Measurements from ENCODE around the gene NEURL1.

NEURL1 gene

GRCh38 chr10:103637011-103637410 lies 143.5 kb downstream of the NEURL1 start:
- Histone ChIP-seq H3K27ac (peak overlapping the region; percentile 84 to 87), H3K4me1 (peaks cover 5 to 76% (median 67%) of the 10 kb centered on the region in 4 donors)
- intact Hi-C loops (cut with DNase I; ENCODE audit: low total_unique reads) = no loop called here

GRCh38 chr10:103637927-103638557 lies 144.5 kb downstream of the NEURL1 start:
- peaks cover 0 to 7% (median 0%) of the 10 kb centered on the region in 3 donors for H3K36me3 ChIP-seq
- no peaks in the 10 kb centered on the region for H3K9me3 ChIP-seq
- no peak for TF ChIP-seq CTCF (IDR thresholded peaks at IDR 0.05)
- peaks cover 5 to 66% (median 59%) of the 10 kb centered on the region in 4 donors for H3K4me1 ChIP-seq
- H3K27me3 ChIP-seq = no peaks in the 10 kb centered on the region
- H3K27ac ChIP-seq = peak overlapping the region; percentile 84 to 87
- DNase-seq = peak; percentile 95 to 99
- H3K4me3 ChIP-seq = peak overlapping the region; percentile 16 to 39
- intact Hi-C loops (cut with DNase I; ENCODE audit: low total_unique reads) = no loop called here

More at GRCh38 chr10:103637011-103637410, 143.5 kb downstream of the NEURL1 start:
- Histone ChIP-seq H3K36me3 (peaks cover 0 to 7% (median 3%) of the 10 kb centered on the region in 3 donors), H3K9me3 (no peaks in the 10 kb centered on the region), H3K4me3 (no peak overlapping the region), H3K27me3 (no peaks in the 10 kb centered on the region)
- DNase-seq = peak in 1 of 2 donors; percentile 86
- TF ChIP-seq CTCF (IDR thresholded peaks at IDR 0.05) = no peak

GRCh38 chr10:103638948-103639347 lies 145.4 kb downstream of the NEURL1 start:
- intact Hi-C loops (cut with DNase I; ENCODE audit: low total_unique reads) = no loop called here
- TF ChIP-seq CTCF (IDR thresholded peaks at IDR 0.05) = no peak
- H3K36me3 ChIP-seq = peaks cover 0 to 11% (median 0%) of the 10 kb centered on the region in 3 donors
- no peaks in the 10 kb centered on the region for H3K9me3 ChIP-seq
- H3K27me3 ChIP-seq = no peaks in the 10 kb centered on the region
- peak overlapping the region; percentile 84 to 87 for H3K27ac ChIP-seq
- H3K4me1 ChIP-seq = peaks cover 5 to 66% (median 58%) of the 10 kb centered on the region in 4 donors
- no peak for DNase-seq
- no peak overlapping the region for H3K4me3 ChIP-seq

GRCh38 chr10:103640436-103641181 lies 147.1 kb downstream of the NEURL1 start:
- peaks cover 5 to 69% (median 60%) of the 10 kb centered on the region in 4 donors for H3K4me1 ChIP-seq
- no peak for TF ChIP-seq CTCF (IDR thresholded peaks at IDR 0.05)
- H3K27me3 ChIP-seq = no peaks in the 10 kb centered on the region
- peaks cover 0 to 11% (median 0%) of the 10 kb centered on the region in 3 donors for H3K36me3 ChIP-seq
- intact Hi-C loops (cut with DNase I; ENCODE audit: low total_unique reads) = no loop called here
- H3K4me3 ChIP-seq = no peak overlapping the region
- no peaks in the 10 kb centered on the region for H3K9me3 ChIP-seq
- DNase-seq = no peak
- H3K27ac ChIP-seq = peak overlapping the region in 1 of 2 donors; percentile 24

GRCh38 chr10:103641326-103641725 lies 147.8 kb downstream of the NEURL1 start:
- Histone ChIP-seq H3K27ac (no peak overlapping the region), H3K27me3 (no peaks in the 10 kb centered on the region), H3K36me3 (peaks cover 0 to 11% (median 0%) of the 10 kb centered on the region in 3 donors), H3K4me3 (no peak overlapping the region), H3K9me3 (no peaks in the 10 kb centered on the region), H3K4me1 (peaks cover 5 to 69% (median 61%) of the 10 kb centered on the region in 4 donors)
- intact Hi-C loops (cut with DNase I; ENCODE audit: low total_unique reads) = no loop called here
- TF ChIP-seq CTCF (IDR thresholded peaks at IDR 0.05) = no peak
- DNase-seq = no peak

All from tibial artery (tissue), 4 donors.